Tibial artery (tissue), 4 donors: ENCODE data around the gene M1AP.

ENCODE experiments used
- DNase-seq, 2 donors: peaks; one replicate each; pipeline ENCODE4 v3.0.0-alpha.2; 2019
- H3K27ac ChIP-seq, 2 donors: fragments of 200-600 bp; sonication (generic) in 1 of 2; 1 replicate in 1 of 2; 2 replicates in 1 of 2; pipeline ENCODE4 v1.5.1; 2018 to 2019; ENCODE audit warnings: mild to moderate bottlenecking in 1 of 2
- H3K27me3 ChIP-seq, 2 donors: fragments of 200-600 bp; sonication (generic) in 1 of 2; one replicate each; pipeline versions ENCODE4 v1.5.1 to v1.6.0; 2016 to 2019
- H3K36me3 ChIP-seq, 3 donors: fragments of 200-600 bp; sonication (generic) in 2 of 3; one replicate each; pipeline ENCODE4 v1.5.1; 2016 to 2019; ENCODE audit warnings: mild to moderate bottlenecking in 2 of 3
- H3K4me1 ChIP-seq, 4 donors: fragments of 200-600 bp; sonication (generic) in 2 of 4; 1 replicate in 3 of 4; 2 replicates in 1 of 4; pipeline ENCODE4 v1.5.1; 2016 to 2019
- H3K4me3 ChIP-seq, 2 donors: fragments of 200-600 bp; sonication (generic) in 1 of 2; 1 replicate in 1 of 2; 2 replicates in 1 of 2; pipeline ENCODE4 v1.5.1; 2018 to 2019; ENCODE audit warnings: mild to moderate bottlenecking in 2 of 2
- H3K9me3 ChIP-seq, 3 donors: fragments of 200-600 bp; sonication (generic) in 1 of 3; one replicate each; pipeline ENCODE4 v1.5.1; 2016 to 2019
- intact Hi-C: fragments of 100-400 bp; cut with DNase I; formaldehyde crosslinking; loops from one replicate; pipeline ENCODE4 v1.15.0; 2023; ENCODE audit warnings: low total_unique reads
- TF ChIP-seq, protein P1 (sequence below), 2 experiments: fragments of 200-600 bp in 1 of 2; fragments of 450-650 bp in 1 of 2; IDR thresholded peaks; one replicate each; pipeline ENCODE4 v1.5.1; 2017 to 2019; ENCODE audit warnings: antibody characterized with exemption in 2 of 2, mild to moderate bottlenecking in 1 of 2, moderate library complexity in 1 of 2

M1AP gene

DNA sequence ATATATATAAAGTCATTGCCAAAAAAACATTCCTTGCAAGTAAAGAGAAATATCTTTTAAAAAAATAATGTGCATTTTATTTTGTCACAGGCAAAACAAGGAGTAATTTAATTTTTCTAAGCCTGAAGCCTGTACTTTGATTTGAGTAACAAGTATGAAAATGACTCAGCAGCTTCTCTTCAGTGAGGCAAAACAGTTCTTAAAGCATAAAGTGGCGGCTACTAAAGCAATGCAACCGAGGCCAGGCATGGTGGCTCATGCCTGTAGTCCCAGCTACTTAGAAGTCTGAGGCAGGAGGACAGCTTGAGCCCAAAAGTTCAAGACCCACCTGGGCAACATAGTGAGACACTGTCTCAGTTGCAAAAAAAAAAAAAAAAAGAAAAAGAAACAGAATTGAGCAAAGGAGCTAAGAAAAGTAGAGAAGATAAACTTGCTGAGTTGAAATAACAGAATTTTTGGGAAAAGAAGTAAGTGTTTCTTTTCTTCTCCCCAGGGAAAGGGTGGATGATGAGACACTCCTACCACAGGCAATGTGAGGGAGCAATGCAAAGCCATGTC, 64.0 kb downstream of the M1AP start:
- Histone ChIP-seq H3K36me3 (no peaks in the 10 kb centered on the region), H3K4me3 (no peak overlapping the region), H3K27me3 (no peaks in the 10 kb centered on the region), H3K4me1 (peaks cover 0 to 13% (median 5%) of the 10 kb centered on the region in 4 donors), H3K27ac (peak overlapping the region in 1 of 2 donors; percentile 21), H3K9me3 (no peaks in the 10 kb centered on the region)
- TF ChIP-seq, protein P1, sequence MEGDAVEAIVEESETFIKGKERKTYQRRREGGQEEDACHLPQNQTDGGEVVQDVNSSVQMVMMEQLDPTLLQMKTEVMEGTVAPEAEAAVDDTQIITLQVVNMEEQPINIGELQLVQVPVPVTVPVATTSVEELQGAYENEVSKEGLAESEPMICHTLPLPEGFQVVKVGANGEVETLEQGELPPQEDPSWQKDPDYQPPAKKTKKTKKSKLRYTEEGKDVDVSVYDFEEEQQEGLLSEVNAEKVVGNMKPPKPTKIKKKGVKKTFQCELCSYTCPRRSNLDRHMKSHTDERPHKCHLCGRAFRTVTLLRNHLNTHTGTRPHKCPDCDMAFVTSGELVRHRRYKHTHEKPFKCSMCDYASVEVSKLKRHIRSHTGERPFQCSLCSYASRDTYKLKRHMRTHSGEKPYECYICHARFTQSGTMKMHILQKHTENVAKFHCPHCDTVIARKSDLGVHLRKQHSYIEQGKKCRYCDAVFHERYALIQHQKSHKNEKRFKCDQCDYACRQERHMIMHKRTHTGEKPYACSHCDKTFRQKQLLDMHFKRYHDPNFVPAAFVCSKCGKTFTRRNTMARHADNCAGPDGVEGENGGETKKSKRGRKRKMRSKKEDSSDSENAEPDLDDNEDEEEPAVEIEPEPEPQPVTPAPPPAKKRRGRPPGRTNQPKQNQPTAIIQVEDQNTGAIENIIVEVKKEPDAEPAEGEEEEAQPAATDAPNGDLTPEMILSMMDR (IDR thresholded peaks at IDR 0.05), result no peak
- no peak for DNase-seq
- intact Hi-C loops, result no loop called here

DNA sequence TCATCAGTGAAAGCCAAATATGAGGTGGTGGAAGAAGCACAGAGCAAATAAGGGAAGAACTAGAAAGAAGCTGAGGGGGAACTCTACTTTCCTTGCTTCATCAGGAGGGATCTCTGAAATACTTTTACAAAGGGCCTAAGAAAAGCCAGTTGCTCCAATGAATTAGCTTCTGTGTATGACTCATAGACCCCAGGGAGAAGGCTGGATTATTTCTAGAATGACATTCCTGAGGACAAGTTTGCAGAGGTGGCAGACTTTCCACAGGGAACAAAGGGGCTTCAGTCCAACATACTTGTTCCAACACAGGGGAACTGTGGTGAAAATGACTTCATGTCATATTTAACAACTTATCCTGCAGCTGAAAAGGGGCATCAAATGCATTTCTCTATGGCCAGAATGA, 64.6 kb downstream of the M1AP start:
- TF ChIP-seq, protein P1 (IDR thresholded peaks at IDR 0.05), result no peak
- Histone ChIP-seq H3K27ac (peak overlapping the region in 1 of 2 donors; percentile 26), H3K36me3 (no peaks in the 10 kb centered on the region), H3K27me3 (no peaks in the 10 kb centered on the region), H3K9me3 (no peaks in the 10 kb centered on the region), H3K4me1 (peaks cover 0 to 13% (median 5%) of the 10 kb centered on the region in 4 donors), H3K4me3 (no peak overlapping the region)
- no peak for DNase-seq
- intact Hi-C loops, result no loop called here

DNA sequence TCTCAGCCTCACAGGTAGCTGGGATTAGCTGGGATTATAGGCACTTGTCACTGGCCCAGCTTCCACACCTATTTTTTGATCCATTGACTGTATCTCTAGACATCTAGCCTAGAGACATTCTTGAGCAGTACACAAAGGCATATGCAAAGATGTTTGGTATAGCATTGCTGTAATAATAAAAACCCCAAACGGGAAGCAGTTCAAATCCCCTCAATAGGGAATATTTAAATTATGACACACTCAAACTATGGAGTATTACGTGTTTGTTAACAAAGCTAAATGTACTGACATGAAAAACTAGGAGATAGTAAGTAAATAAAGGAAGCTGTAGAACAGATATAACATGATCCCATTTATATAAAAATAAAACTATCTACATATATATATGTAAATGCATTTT, 65.9 kb downstream of the M1AP start:
- H3K4me3 ChIP-seq, result no peak overlapping the region
- H3K9me3 ChIP-seq, result no peaks in the 10 kb centered on the region
- H3K27ac ChIP-seq, result no peak overlapping the region
- no peaks in the 10 kb centered on the region for H3K27me3 ChIP-seq
- peaks cover 0 to 13% (median 5%) of the 10 kb centered on the region in 4 donors for H3K4me1 ChIP-seq
- TF ChIP-seq, protein P1 (IDR thresholded peaks at IDR 0.05), result no peak
- intact Hi-C loops, result no loop called here
- no peak for DNase-seq
- H3K36me3 ChIP-seq, result no peaks in the 10 kb centered on the region

DNA sequence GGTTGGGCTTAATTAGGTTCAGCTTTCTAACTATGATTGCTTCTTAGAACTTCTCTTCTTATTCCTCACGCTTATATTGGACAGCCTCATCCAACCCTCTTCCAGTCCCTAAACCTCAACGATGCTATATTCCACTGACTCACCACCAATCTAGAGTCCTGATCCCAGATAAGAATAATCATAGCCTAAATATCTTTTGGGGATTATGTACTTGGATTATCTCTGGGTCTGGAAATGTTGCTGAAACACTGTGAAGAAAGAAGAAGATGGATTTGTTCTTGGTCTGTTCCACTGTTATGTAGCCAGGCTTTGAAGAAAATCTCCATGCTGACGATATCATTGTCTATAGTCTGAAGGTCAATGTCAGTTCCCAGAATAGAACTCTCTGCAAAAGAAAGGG, 66.7 kb downstream of the M1AP start:
- H3K4me3 ChIP-seq, result no peak overlapping the region
- TF ChIP-seq, protein P1 (IDR thresholded peaks at IDR 0.05), result no peak
- intact Hi-C loops, result no loop called here

DNA sequence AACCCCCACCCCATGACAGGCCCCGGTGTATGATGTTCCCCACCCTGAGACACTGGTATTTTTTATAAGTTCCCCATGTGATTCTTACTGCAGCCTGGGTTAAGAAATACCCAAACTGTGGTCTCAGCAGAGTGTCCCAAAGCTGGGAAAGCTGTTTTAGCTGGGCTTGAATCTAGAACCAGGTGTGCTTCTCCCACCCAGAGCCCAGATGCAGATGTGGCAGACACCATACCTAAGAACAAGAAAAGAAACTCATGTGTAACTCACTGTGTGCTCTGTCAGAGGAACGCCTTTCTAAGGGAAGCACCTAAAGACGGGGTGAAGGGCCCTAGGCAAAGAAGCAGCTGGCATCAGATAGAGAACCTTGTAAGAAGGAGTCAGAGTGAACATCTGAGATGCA, 69.7 kb downstream of the M1AP start:
- TF ChIP-seq, protein P1 (IDR thresholded peaks at IDR 0.05), result no peak
- DNase-seq, result no peak

More for the DNA sequence above, 66.7 kb downstream of the M1AP start:
- H3K4me1 ChIP-seq, result peaks cover 0 to 13% (median 7%) of the 10 kb centered on the region in 4 donors
- no peaks in the 10 kb centered on the region for H3K36me3 ChIP-seq
- H3K9me3 ChIP-seq, result no peaks in the 10 kb centered on the region
- H3K27ac ChIP-seq, result no peak overlapping the region
- no peak for DNase-seq
- no peaks in the 10 kb centered on the region for H3K27me3 ChIP-seq

DNA sequence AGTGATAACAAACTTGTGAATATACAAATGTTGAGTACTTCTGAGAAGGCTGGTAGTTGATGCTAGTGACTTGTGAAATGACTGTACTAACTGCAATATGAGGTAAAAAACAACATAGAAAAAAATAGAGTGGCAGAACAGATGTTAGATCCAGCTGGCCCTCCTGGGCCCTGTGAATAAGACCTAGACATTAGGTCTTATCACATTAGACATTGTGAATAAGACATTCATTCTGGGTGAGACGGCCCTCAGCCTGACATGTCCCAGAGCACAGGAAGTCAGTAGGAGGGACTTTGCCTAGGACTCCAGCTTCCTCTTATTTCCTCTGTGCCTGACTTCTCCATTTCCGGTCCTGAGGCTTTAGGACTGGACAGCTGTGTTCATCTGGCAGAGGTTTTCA, 70.7 kb downstream of the M1AP start:
- no peak for DNase-seq
- Histone ChIP-seq H3K9me3 (no peaks in the 10 kb centered on the region), H3K27me3 (no peaks in the 10 kb centered on the region), H3K4me1 (peaks cover 0 to 8% (median 0%) of the 10 kb centered on the region in 4 donors), H3K4me3 (no peak overlapping the region), H3K36me3 (no peaks in the 10 kb centered on the region), H3K27ac (peak overlapping the region in 1 of 2 donors; percentile 5)
- intact Hi-C loops, result no loop called here
- TF ChIP-seq, protein P1 (IDR thresholded peaks at IDR 0.05), result no peak

More for the DNA sequence above, 69.7 kb downstream of the M1AP start:
- Histone ChIP-seq H3K27me3 (no peaks in the 10 kb centered on the region), H3K27ac (no peak overlapping the region), H3K9me3 (no peaks in the 10 kb centered on the region), H3K4me3 (no peak overlapping the region), H3K4me1 (peaks cover 0 to 8% (median 3%) of the 10 kb centered on the region in 4 donors), H3K36me3 (no peaks in the 10 kb centered on the region)
- intact Hi-C loops, result no loop called here
